HepG2 (cell line): ENCODE data around the gene PBX1. TPM values are rescaled to one million over a fixed set of nuclear protein-coding genes. Genes with fewer than 3 reads are reported as not detected.

Experiments used
- ATAC-seq: fragments of 200-7000 bp; cut with Tn5 transposase; 3 replicates; pipeline ENCODE4 v1.9.1; 2020; ENCODE audit warnings: mild to moderate bottlenecking, moderate library complexity
- BruUV-seq: library from RNA; stranded (reverse); fragments of 400-500 nt; replicated peaks from 2 replicates; lab custom pipeline; 2021; lab: Mats Ljungman, UMichigan
- CTCF ChIA-PET: fragments of 300-600 bp; formaldehyde crosslinking; extraction: SDS; loops from one replicate; lab custom pipeline; 2021; ENCODE audit warnings: low total read pairs, inconsistent platforms, low intra/inter-chr PET ratio; lab: Yijun Ruan, JAX
- POLR2A ChIA-PET: fragments of 350-600 bp; sonication (Branson Sonifier 250); formaldehyde crosslinking; loops from one replicate; lab custom pipeline; 2020; ENCODE audit warnings: antibody characterized with exemption, inconsistent platforms; lab: Yijun Ruan, JAX
- DNase-seq: peaks from one replicate; pipeline ENCODE4 v3.0.0-alpha.2; 2015; ENCODE audit warnings: low spot score
- FAIRE-seq: peaks from 3 replicates; lab custom pipeline; 2011; peaks lifted over from hg19 to GRCh38; lab: Jason Lieb, UNC
- H2AFZ ChIP-seq: one replicate; pipeline ENCODE4 v1.6.1; 2011; ENCODE audit warnings: low read length, inconsistent platforms
- H3K27ac ChIP-seq: fragments of 300-600 bp; 3 replicates; pipeline ENCODE4 v1.8.0; 2011; ENCODE audit warnings: mixed run types, mild to moderate bottlenecking, mixed read lengths, low read length, inconsistent platforms; ENCODE audit not compliant: insufficient read depth; ENCODE audit errors: extremely low read length
- H3K27me3 ChIP-seq, 2 experiments: fragments of 200-600 bp in 1 of 2; 2 replicates in 1 of 2; 3 replicates in 1 of 2; pipeline versions ENCODE4 v1.6.0 to v1.8.0; 2011; ENCODE audit warnings: low read length in 2 of 2, mild to moderate bottlenecking in 2 of 2, moderate library complexity in 2 of 2, inconsistent platforms in 1 of 2; ENCODE audit not compliant: insufficient read depth in 2 of 2, control insufficient read depth in 1 of 2
- H3K36me3 ChIP-seq, 2 experiments: fragments of 200-600 bp in 1 of 2; replicated peaks in 1 of 2; 2 replicates in 1 of 2; 3 replicates in 1 of 2; pipeline versions ENCODE4 v1.5.1 to v1.8.0; 2011; ENCODE audit warnings: low read length in 2 of 2, inconsistent platforms in 1 of 2; ENCODE audit not compliant: insufficient read depth in 2 of 2, control insufficient read depth in 1 of 2
- H3K4me1 ChIP-seq: 2 replicates; pipeline ENCODE4 v1.5.1; 2012; ENCODE audit warnings: low read length, inconsistent platforms; ENCODE audit not compliant: insufficient read depth
- H3K4me2 ChIP-seq: 2 replicates; pipeline ENCODE4 v1.6.0; 2011; ENCODE audit warnings: low read depth, low read length, inconsistent platforms
- H3K4me3 ChIP-seq, 3 experiments: fragments of 200-600 bp in 1 of 3; sonication (generic), shearing (Covaris generic) in 1 of 3; replicated peaks in 1 of 3; 2 replicates each; pipeline ENCODE4 v1.5.1; 2011 to 2016; ENCODE audit warnings: low read length in 3 of 3, inconsistent platforms in 2 of 3, low read depth in 2 of 3, mild to moderate bottlenecking in 2 of 3, control low read depth in 1 of 3, mixed read lengths in 1 of 3; ENCODE audit not compliant: insufficient read depth in 1 of 3
- H3K79me2 ChIP-seq: one replicate; pipeline ENCODE4 v1.6.1; 2011; ENCODE audit warnings: low read length, inconsistent platforms; ENCODE audit not compliant: insufficient read depth
- H3K9ac ChIP-seq: 2 replicates; pipeline ENCODE4 v1.6.0; 2011; ENCODE audit warnings: mild to moderate bottlenecking, low read depth, low read length, inconsistent platforms; ENCODE audit not compliant: insufficient read depth
- H3K9me3 ChIP-seq: 2 replicates; pipeline ENCODE4 v1.5.1; 2012; ENCODE audit warnings: mild to moderate bottlenecking, low read length
- H4K20me1 ChIP-seq: 2 replicates; pipeline ENCODE4 v1.6.0; 2011; ENCODE audit warnings: inconsistent platforms, mild to moderate bottlenecking, low read length, moderate library complexity; ENCODE audit not compliant: insufficient read depth
- ATF3 ChIP-seq: sonication (generic); formaldehyde crosslinking; IDR thresholded peaks from 2 replicates; pipeline ENCODE4 v1.4.0; 2020; ENCODE audit warnings: missing genetic modification reagents
- BATF2 ChIP-seq: sonication (generic); formaldehyde crosslinking; IDR thresholded peaks from 2 replicates; pipeline ENCODE4 v1.8.0; 2022; ENCODE audit warnings: mild to moderate bottlenecking, missing genetic modification reagents, moderate library complexity
- BORCS8-MEF2B ChIP-seq: sonication (generic); formaldehyde crosslinking; IDR thresholded peaks from 2 replicates; pipeline ENCODE4 v1.8.0; 2022; ENCODE audit warnings: mild to moderate bottlenecking, missing genetic modification reagents
- FOXP4 ChIP-seq: sonication (generic); formaldehyde crosslinking; IDR thresholded peaks from 2 replicates; pipeline ENCODE4 v1.4.0; 2020; ENCODE audit warnings: missing genetic modification reagents
- HOMEZ ChIP-seq: IDR thresholded peaks from 2 replicates; pipeline ENCODE4 v1.6.1; 2016; ENCODE audit warnings: low read depth
- MBNL3 ChIP-seq: fragments of 250-450 bp; sonication (Bioruptor Pico); conservative IDR thresholded peaks from 2 replicates; pipeline ENCODE4 v1.8.0; 2022; ENCODE audit warnings: mild to moderate bottlenecking, inconsistent platforms
- NFATC3 ChIP-seq: sonication (generic); formaldehyde crosslinking; IDR thresholded peaks from 2 replicates; pipeline ENCODE4 v1.5.1; 2020; ENCODE audit warnings: mild to moderate bottlenecking, missing genetic modification reagents
- NFKB2 ChIP-seq: sonication (generic); formaldehyde crosslinking; IDR thresholded peaks from 2 replicates; pipeline ENCODE4 v1.4.0; 2020; ENCODE audit warnings: missing genetic modification reagents, borderline replicate concordance
- PITX1 ChIP-seq: sonication (generic); formaldehyde crosslinking; IDR thresholded peaks from 2 replicates; pipeline ENCODE4 v1.5.1; 2020; ENCODE audit warnings: mild to moderate bottlenecking, missing genetic modification reagents
- USF2 ChIP-seq, 2 experiments: sonication (generic) in 1 of 2; formaldehyde crosslinking in 1 of 2; IDR thresholded peaks; 2 replicates each; pipeline versions ENCODE4 v1.5.1 to v1.6.1; 2011 to 2020; ENCODE audit warnings: borderline replicate concordance in 1 of 2, low read depth in 1 of 2, low read length in 1 of 2, mild to moderate bottlenecking in 1 of 2, missing genetic modification reagents in 1 of 2, moderate library complexity in 1 of 2
- ZBTB38 ChIP-seq: sonication (generic); formaldehyde crosslinking; IDR thresholded peaks from 2 replicates; pipeline ENCODE4 v1.5.1; 2020; ENCODE audit warnings: mild to moderate bottlenecking, missing genetic modification reagents
- ZFX ChIP-seq: sonication (generic); formaldehyde crosslinking; IDR thresholded peaks from 2 replicates; pipeline ENCODE4 v1.4.0; 2020; ENCODE audit warnings: mild to moderate bottlenecking, low read depth, missing genetic modification reagents, moderate library complexity
- ZNF282 ChIP-seq: fragments of 450-650 bp; IDR thresholded peaks from 2 replicates; pipeline ENCODE4 v1.6.1; 2018; ENCODE audit not compliant: partially characterized antibody
- ZNF326 ChIP-seq: sonication (generic); formaldehyde crosslinking; IDR thresholded peaks from 2 replicates; pipeline ENCODE4 v1.4.0; 2020; ENCODE audit warnings: missing genetic modification reagents, borderline replicate concordance
- ZNF34 ChIP-seq: sonication (generic); formaldehyde crosslinking; IDR thresholded peaks from 2 replicates; pipeline ENCODE4 v1.4.0; 2020; ENCODE audit warnings: mild to moderate bottlenecking, missing genetic modification reagents, borderline replicate concordance
- WGBS: methylation state at CpG from one replicate; pipeline ENCODE4 v1.1.6; 2017; ENCODE audit warnings: low lambda C conversion rate; 5-methylcytosine and 5-hydroxymethylcytosine counted together
- in situ Hi-C: cut with HindIII; loops from 2 replicates; pipeline ENCODE4 v1.10.0; 2017; ENCODE audit warnings: low pct_unique_long_range_greater_than_20kb; ENCODE audit not compliant: extremely low pct_ligation_motif_present
- intact Hi-C: fragments of 100-400 bp; cut with micrococcal nuclease; formaldehyde crosslinking; loops from one replicate; pipeline ENCODE4 v1.10.0; 2022; ENCODE audit not compliant: unreplicated experiment
- polyA plus RNA-seq, 8 experiments: library from polyadenylated mRNA; depleted of rRNA in 3 of 8; stranded (reverse) in 7 of 8; unstranded in 1 of 8; fragments of >200 nt; fragmentation: Illumina TruSeq in 4 of 8; extraction: Trizol in 4 of 8; gene quantifications; 2 replicates each; pipeline versions ENCODE4 v1.2.1 to v1.2.3, GENCODE V29; 2011 to 2016; ENCODE audit warnings: low read depth in 4 of 8, missing spikeins in 1 of 8, mixed read lengths in 1 of 8; ENCODE audit not compliant: insufficient read depth in 1 of 8
- total RNA-seq, 5 experiments: library from RNA; depleted of rRNA; stranded (reverse); fragments of >200 nt; fragmentation: Illumina TruSeq; extraction: Trizol; gene quantifications; 2 replicates each; pipeline ENCODE4 v1.2.3, GENCODE V29; 2016; ENCODE audit warnings: low read depth in 1 of 5

Gene PBX1
- total and polyA plus RNA-seq, 2 of the 13 experiments (the other 11 are each of a cell fraction or from before 2014, with no cell fraction given) = 0.24 TPM; not detected in 1

GRCh38 chr1:164830628-164831027 is 271.6 kb downstream of the PBX1 start:
- POLR2A ChIA-PET = no interaction called here
- Histone ChIP-seq H3K27ac (no peak overlapping the region), H4K20me1 (no peaks in the 10 kb centered on the region), H3K4me3 (no peak overlapping the region), H3K36me3 (no peaks in the 10 kb centered on the region), H3K79me2 (no peaks in the 10 kb centered on the region), H2AFZ (no peak overlapping the region), H3K4me2 (no peak overlapping the region), H3K4me1 (no peaks in the 10 kb centered on the region), H3K9me3 (no peaks in the 10 kb centered on the region), H3K27me3 (no peaks in the 10 kb centered on the region), H3K9ac (no peak overlapping the region)
- DNase-seq = no peak
- no peak for FAIRE-seq
- WGBS = 7% methylated on average over 4 of the region's 4 CpGs
- CTCF ChIA-PET = no interaction called here
- intact Hi-C loops (no loop called here), in situ Hi-C loops (no loop called here)
- no TSS peak for BruUV-seq
- ATAC-seq = no peak
- TF ChIP-seq ZNF282 (no peak), MBNL3 (CRISPR knock-in tag) (no peak), BORCS8-MEF2B (CRISPR knock-in tag) (no peak), BATF2 (CRISPR knock-in tag) (no peak), FOXP4 (no peak), ZNF326 (CRISPR knock-in tag) (no peak), HOMEZ (CRISPR knock-in tag) (no peak), ZFX (CRISPR knock-in tag) (no peak), NFATC3 (CRISPR knock-in tag) (no peak), NFKB2 (no peak), PITX1 (CRISPR knock-in tag) (no peak), USF2 (IDR thresholded peaks at IDR 0.05; ENCODE audit: low read depth, low read length) (no peak), USF2 (CRISPR knock-in tag; IDR thresholded peaks at IDR 0.05; ENCODE audit: borderline replicate concordance) (no peak), ZBTB38 (CRISPR knock-in tag) (no peak), ZNF34 (CRISPR knock-in tag) (no peak), ATF3 (CRISPR knock-in tag) (no peak)
